Osteocyte (in vitro differentiated cells): ENCODE data around the gene PITX1. TPM values are rescaled to one million over a fixed set of nuclear protein-coding genes. Genes with fewer than 3 reads are reported as not detected.

Source experiments
- DNase-seq: peaks from one replicate; pipeline ENCODE4 v3.0.0; 2021; ENCODE audit warnings: mixed read lengths; ENCODE audit not compliant: unreplicated experiment; ENCODE audit errors: extremely low spot score
- H3K27ac Mint-ChIP-seq: one replicate; pipeline ENCODE4 v1.8.0; 2021; ENCODE audit warnings: mild to moderate bottlenecking, mixed read lengths; ENCODE audit not compliant: unreplicated experiment
- H3K27me3 Mint-ChIP-seq: one replicate; pipeline ENCODE4 v1.8.0; 2021; ENCODE audit warnings: mixed read lengths; ENCODE audit not compliant: unreplicated experiment
- H3K36me3 Mint-ChIP-seq: one replicate; pipeline ENCODE4 v1.8.0; 2021; ENCODE audit warnings: mixed read lengths; ENCODE audit not compliant: unreplicated experiment
- H3K4me1 Mint-ChIP-seq: one replicate; pipeline ENCODE4 v1.8.0; 2021; ENCODE audit warnings: mixed read lengths; ENCODE audit not compliant: unreplicated experiment
- H3K4me3 Mint-ChIP-seq: one replicate; pipeline ENCODE4 v1.8.0; 2021; ENCODE audit warnings: mild to moderate bottlenecking, moderate library complexity, mixed read lengths; ENCODE audit not compliant: unreplicated experiment
- H3K9me3 Mint-ChIP-seq: one replicate; pipeline ENCODE4 v1.8.0; 2021; ENCODE audit warnings: mixed read lengths; ENCODE audit not compliant: unreplicated experiment
- CTCF ChIP-seq: fragments of 200-600 bp; sonication (generic); IDR thresholded peaks from 2 replicates; pipeline ENCODE4 v1.5.0; 2021; ENCODE audit warnings: antibody characterized with exemption, mild to moderate bottlenecking, moderate library complexity
- total RNA-seq: library from RNA; stranded (reverse); gene quantifications from 2 replicates; pipeline ENCODE4 v1.2.1, GENCODE V29; 2021

The PITX1 gene
- total RNA-seq, 1 donor from 2014 or later: 0.13 TPM

GRCh38 chr5:135028791-135029476 lies 5.1 kb downstream of the PITX1 start:
- no peak for DNase-seq
- Mint-ChIP-seq H3K4me3 (no peak overlapping the region), H3K36me3 (peaks cover 2% of the 10 kb centered on the region), H3K27me3 (peaks cover 78% of the 10 kb centered on the region), H3K9me3 (no peaks in the 10 kb centered on the region), H3K4me1 (peaks cover 24% of the 10 kb centered on the region), H3K27ac (no peak overlapping the region)
- no peak for TF ChIP-seq CTCF

GRCh38 chr5:135027697-135028615 lies 6.1 kb downstream of the PITX1 start:
- H3K27me3 Mint-ChIP-seq: peaks cover 82% of the 10 kb centered on the region
- peaks cover 2% of the 10 kb centered on the region for H3K36me3 Mint-ChIP-seq
- peaks cover 20% of the 10 kb centered on the region for H3K4me1 Mint-ChIP-seq
- TF ChIP-seq CTCF: no peak
- H3K9me3 Mint-ChIP-seq: no peaks in the 10 kb centered on the region
- DNase-seq: no peak
- H3K27ac Mint-ChIP-seq: no peak overlapping the region
- H3K4me3 Mint-ChIP-seq: no peak overlapping the region

GRCh38 chr5:135027266-135027696 lies 6.7 kb downstream of the PITX1 start:
- no peak overlapping the region for H3K4me3 Mint-ChIP-seq

GRCh38 chr5:135026645-135027265 lies 7.3 kb downstream of the PITX1 start:
- no peak for TF ChIP-seq CTCF
- peaks cover 2% of the 10 kb centered on the region for H3K36me3 Mint-ChIP-seq
- no peak overlapping the region for H3K4me3 Mint-ChIP-seq
- no peaks in the 10 kb centered on the region for H3K9me3 Mint-ChIP-seq
- H3K27ac Mint-ChIP-seq: no peak overlapping the region
- DNase-seq: no peak
- H3K4me1 Mint-ChIP-seq: peaks cover 14% of the 10 kb centered on the region
- peaks cover 82% of the 10 kb centered on the region for H3K27me3 Mint-ChIP-seq

More at GRCh38 chr5:135027266-135027696, 6.7 kb downstream of the PITX1 start:
- H3K27me3 Mint-ChIP-seq: peaks cover 83% of the 10 kb centered on the region
- peaks cover 2% of the 10 kb centered on the region for H3K36me3 Mint-ChIP-seq
- no peak overlapping the region for H3K27ac Mint-ChIP-seq
- H3K9me3 Mint-ChIP-seq: no peaks in the 10 kb centered on the region
- peaks cover 17% of the 10 kb centered on the region for H3K4me1 Mint-ChIP-seq
- DNase-seq: no peak
- no peak for TF ChIP-seq CTCF
